ENCODE results near the gene ATXN7L2.

Gene ATXN7L2

GRCh38 chr1:109499661-109500536 is 16.2 kb downstream of the ATXN7L2 start:
- DNase-seq: peak; percentile 74

- DNase-seq: no peak
Observed at GRCh38 chr1:109500941-109501381, 17.3 kb downstream of the ATXN7L2 start.

- DNase-seq: no peak
Observed at GRCh38 chr1:109501644-109502363, 18.1 kb downstream of the ATXN7L2 start.

- no peak for DNase-seq
Observed at GRCh38 chr1:109502364-109502851, 18.7 kb downstream of the ATXN7L2 start.

GRCh38 chr1:109503935-109504334 is 20.2 kb downstream of the ATXN7L2 start:
- no peak for DNase-seq

- DNase-seq: no peak
Observed at GRCh38 chr1:109504974-109505373, 21.3 kb downstream of the ATXN7L2 start.

- no peak for DNase-seq
Observed at GRCh38 chr1:109508001-109508872, 24.5 kb downstream of the ATXN7L2 start.

- DNase-seq: no peak
Observed at GRCh38 chr1:109508873-109509175, 25.1 kb downstream of the ATXN7L2 start.

- DNase-seq: peak; percentile 73
Observed at GRCh38 chr1:109509176-109510134, 25.8 kb downstream of the ATXN7L2 start, which contains the start of gene AMIGO1. Gene AMIGO1, minus strand, starts transcription at chr1:109509727. Its CDS starts 815 bp downstream, at chr1:109508912.

GRCh38 chr1:109513110-109513710 is 29.5 kb downstream of the ATXN7L2 start:
- no peak for DNase-seq

GRCh38 chr1:109514846-109515245 is 31.1 kb downstream of the ATXN7L2 start:
- no peak for DNase-seq

GRCh38 chr1:109516872-109517271 is 33.2 kb downstream of the ATXN7L2 start:
- no peak for DNase-seq

- no peak for DNase-seq
Observed at GRCh38 chr1:109517337-109517736, 33.6 kb downstream of the ATXN7L2 start.

GRCh38 chr1:109521002-109521951 is 37.6 kb downstream of the ATXN7L2 start:
- DNase-seq: no peak

- DNase-seq: no peak
Observed at GRCh38 chr1:109522026-109522425, 38.3 kb downstream of the ATXN7L2 start.

GRCh38 chr1:109523706-109524105 is 40.0 kb downstream of the ATXN7L2 start:
- no peak for DNase-seq

GRCh38 chr1:109527098-109527811 is 43.5 kb downstream of the ATXN7L2 start:
- no peak for DNase-seq

GRCh38 chr1:109527846-109528695 is 44.4 kb downstream of the ATXN7L2 start:
- DNase-seq: no peak

Measured in NCI-H82 (cell line).